Measurements from ENCODE around the gene ZNF536. TPM values are rescaled to one million over a fixed set of nuclear protein-coding genes. Genes with fewer than 3 reads are reported as not detected.

ZNF536 gene
- total RNA-seq, 2 experiments from 2014 or later: not detected

DNA sequence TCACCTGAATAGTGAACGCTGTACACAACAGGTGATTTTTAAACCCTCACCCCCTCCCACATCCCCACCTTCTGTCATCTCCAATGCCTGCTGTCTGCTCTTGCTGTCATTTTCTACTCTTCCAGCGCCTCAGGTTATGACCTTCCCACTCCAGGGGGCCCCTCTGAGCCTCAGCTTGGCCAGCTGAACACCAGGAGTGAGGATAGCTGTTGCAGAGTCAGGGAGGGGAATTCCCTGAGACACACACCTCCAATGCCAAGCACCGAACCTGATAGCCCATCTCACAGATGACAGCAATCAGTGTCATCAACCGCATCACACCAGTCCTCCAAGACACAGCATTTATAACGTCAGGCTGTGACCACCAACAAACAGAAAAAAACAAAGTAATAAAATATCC is 193.5 kb downstream of the ZNF536 start:
- Mint-ChIP-seq H3K36me3 (ENCODE audit: low read depth) (no peaks in the 10 kb centered on the region), H3K27ac (no peak overlapping the region), H3K9me3 (no peaks in the 10 kb centered on the region), H3K4me3 (no peak overlapping the region), H3K4me1 (ENCODE audit: low read depth) (no peaks in the 10 kb centered on the region), H3K27me3 (ENCODE audit: low read depth) (peaks cover 1% of the 10 kb centered on the region)
- intact Hi-C loops (cut with micrococcal nuclease): no loop called here
- no peak for DNase-seq
- CTCF ChIA-PET: no interaction called here

DNA sequence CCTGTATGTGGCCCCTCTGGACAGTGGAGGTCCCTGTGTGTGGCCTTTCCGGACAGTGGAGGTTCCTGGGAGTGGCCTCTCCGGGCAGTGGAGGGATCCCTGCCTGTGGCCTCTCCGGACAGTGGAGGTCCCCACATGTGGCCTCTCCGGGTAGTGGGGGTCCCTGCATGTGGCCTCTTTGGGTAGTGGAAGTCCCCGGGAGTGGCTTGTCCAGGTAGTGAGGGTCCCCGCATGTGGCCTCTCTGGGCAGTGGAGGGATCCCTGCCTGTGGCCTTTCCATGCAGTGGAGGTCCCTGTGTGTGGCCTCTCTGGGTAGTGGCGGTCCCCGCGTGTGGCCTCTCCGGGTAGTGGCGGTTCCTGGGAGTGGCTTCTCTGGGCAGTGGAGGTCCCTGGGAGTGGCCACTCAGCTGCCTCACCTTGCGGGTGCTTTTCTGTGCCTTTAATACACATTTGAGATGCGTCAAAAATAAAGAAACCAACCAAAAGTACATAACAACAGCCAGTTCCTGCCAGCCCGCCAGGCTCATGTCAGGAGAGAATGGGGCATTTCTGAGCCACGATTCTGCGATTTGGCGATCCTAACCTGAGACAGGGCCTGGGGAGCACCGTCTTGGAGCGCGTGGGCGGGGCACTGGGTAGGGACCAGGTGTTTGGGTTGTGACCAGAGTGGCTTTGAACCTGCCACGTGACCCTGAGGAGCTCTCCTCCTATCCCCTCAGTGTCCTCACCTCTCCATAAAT is 194.7 kb downstream of the ZNF536 start:
- H3K9me3 Mint-ChIP-seq: no peaks in the 10 kb centered on the region
- intact Hi-C loops (cut with micrococcal nuclease): no loop called here
- no peaks in the 10 kb centered on the region for H3K36me3 Mint-ChIP-seq (ENCODE audit: low read depth)
- CTCF ChIA-PET: no interaction called here
- H3K4me1 Mint-ChIP-seq (ENCODE audit: low read depth): no peaks in the 10 kb centered on the region
- no peak for DNase-seq
- H3K4me3 Mint-ChIP-seq: no peak overlapping the region
- no peak overlapping the region for H3K27ac Mint-ChIP-seq
- H3K27me3 Mint-ChIP-seq (ENCODE audit: low read depth): no peaks in the 10 kb centered on the region

DNA sequence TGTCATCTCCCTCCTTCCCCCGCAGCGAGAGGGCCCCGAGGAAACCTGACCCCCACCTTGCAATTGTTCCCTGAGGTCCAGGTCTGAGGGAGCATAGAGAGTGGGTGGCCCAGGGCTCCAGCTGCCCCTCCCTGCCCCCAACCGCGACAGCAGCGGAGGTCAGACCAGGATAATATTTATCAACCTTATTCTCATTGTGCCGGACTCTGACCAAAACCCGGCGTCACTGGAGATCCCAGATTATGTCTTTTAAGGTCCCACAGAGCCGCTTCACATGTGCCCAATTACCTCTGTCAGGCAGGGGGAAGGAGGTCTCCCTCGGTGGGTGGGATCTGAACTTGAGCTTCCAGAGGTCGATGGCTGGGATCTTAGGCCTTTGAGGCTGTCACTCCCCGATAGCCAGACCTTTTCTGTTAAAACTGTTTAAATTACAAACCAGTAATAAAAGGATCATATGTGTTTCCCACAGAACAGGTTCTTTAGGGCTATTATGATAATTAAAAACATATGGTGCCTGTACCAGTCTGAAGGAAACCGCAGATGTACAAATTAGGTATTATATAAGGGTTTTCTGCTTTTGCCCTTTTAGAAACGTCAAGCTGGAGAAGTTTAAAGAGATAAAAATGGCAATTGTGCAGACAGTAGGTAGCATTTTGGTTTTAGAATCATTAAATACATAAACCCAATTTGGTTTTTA is 195.5 kb downstream of the ZNF536 start:
- intact Hi-C loops (cut with micrococcal nuclease): no loop called here
- H3K4me3 Mint-ChIP-seq: no peak overlapping the region
- CTCF ChIA-PET: no interaction called here

DNA sequence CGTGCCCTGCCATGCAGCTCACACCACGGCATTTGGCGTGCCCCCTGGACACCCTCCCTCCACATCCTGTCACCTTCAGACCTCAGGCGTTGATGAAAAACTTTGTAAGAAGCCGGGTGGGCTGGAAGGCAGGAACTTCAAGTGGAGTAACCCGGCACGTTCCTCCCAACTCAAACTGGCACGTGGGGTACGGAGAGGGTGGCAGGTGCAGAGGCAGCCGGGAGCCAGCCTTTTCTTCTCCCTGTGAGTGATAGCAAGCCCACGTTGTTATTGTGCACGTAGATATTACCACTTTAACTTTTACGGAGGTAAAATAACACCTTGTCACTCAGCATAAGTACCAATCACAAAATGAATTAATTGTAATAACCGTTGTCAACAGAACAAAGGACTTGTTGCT is 198.0 kb downstream of the ZNF536 start:
- intact Hi-C loops (cut with micrococcal nuclease): no loop called here
- no peak overlapping the region for H3K27ac Mint-ChIP-seq
- CTCF ChIA-PET: interaction anchor here (0.7 kb wide), 1 partner anchor 1740 kb away, joined by 3 read pairs; no protein-coding TSS in a partner anchor
- no peaks in the 10 kb centered on the region for H3K27me3 Mint-ChIP-seq (ENCODE audit: low read depth)
- H3K9me3 Mint-ChIP-seq: no peaks in the 10 kb centered on the region
- H3K4me1 Mint-ChIP-seq (ENCODE audit: low read depth): no peaks in the 10 kb centered on the region
- H3K36me3 Mint-ChIP-seq (ENCODE audit: low read depth): no peaks in the 10 kb centered on the region
- no peak for DNase-seq
- no peak overlapping the region for H3K4me3 Mint-ChIP-seq

More for the DNA sequence above, 195.5 kb downstream of the ZNF536 start:
- Mint-ChIP-seq H3K27ac (no peak overlapping the region), H3K9me3 (no peaks in the 10 kb centered on the region), H3K27me3 (ENCODE audit: low read depth) (no peaks in the 10 kb centered on the region), H3K4me1 (ENCODE audit: low read depth) (no peaks in the 10 kb centered on the region), H3K36me3 (ENCODE audit: low read depth) (no peaks in the 10 kb centered on the region)
- no peak for DNase-seq

- no peaks in the 10 kb centered on the region for H3K4me1 Mint-ChIP-seq (ENCODE audit: low read depth)
- peaks cover 8% of the 10 kb centered on the region for H3K27me3 Mint-ChIP-seq (ENCODE audit: low read depth)
- DNase-seq: no peak
- H3K36me3 Mint-ChIP-seq (ENCODE audit: low read depth): no peaks in the 10 kb centered on the region
- CTCF ChIA-PET: no interaction called here
- no peak overlapping the region for H3K4me3 Mint-ChIP-seq
- intact Hi-C loops (cut with micrococcal nuclease): no loop called here
- H3K27ac Mint-ChIP-seq: no peak overlapping the region
- H3K9me3 Mint-ChIP-seq: no peaks in the 10 kb centered on the region
Measured at GRCh38 chr19:30577551-30578105, 205.4 kb downstream of the ZNF536 start.

DNA sequence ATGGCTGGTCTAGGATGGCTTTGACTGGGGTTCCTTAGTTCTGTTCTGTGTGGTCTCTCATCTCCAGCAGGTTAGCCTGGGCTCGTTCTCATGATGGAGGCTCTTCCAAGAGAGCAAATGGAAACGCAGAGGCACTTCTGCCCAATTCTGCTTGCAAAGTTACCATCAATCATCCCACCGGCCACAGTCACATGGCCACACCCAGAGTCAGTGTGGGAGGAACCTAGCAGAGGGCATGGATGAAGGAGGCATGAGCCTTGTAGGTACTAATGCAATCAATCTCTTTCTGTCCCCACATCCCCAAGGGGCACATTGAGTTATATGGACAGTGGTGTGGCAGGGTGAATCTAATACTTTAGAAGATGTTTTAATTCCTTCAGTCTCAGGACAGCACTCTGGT is 207.2 kb downstream of the ZNF536 start:
- CTCF ChIA-PET: no interaction called here
- no peak for DNase-seq
- H3K9me3 Mint-ChIP-seq: no peaks in the 10 kb centered on the region
- H3K4me3 Mint-ChIP-seq: no peak overlapping the region
- intact Hi-C loops (cut with micrococcal nuclease): no loop called here
- peaks cover 8% of the 10 kb centered on the region for H3K27me3 Mint-ChIP-seq (ENCODE audit: low read depth)
- H3K4me1 Mint-ChIP-seq (ENCODE audit: low read depth): no peaks in the 10 kb centered on the region
- no peaks in the 10 kb centered on the region for H3K36me3 Mint-ChIP-seq (ENCODE audit: low read depth)
- no peak overlapping the region for H3K27ac Mint-ChIP-seq

GRCh38 chr19:30580673-30581072 is 208.5 kb downstream of the ZNF536 start:
- Mint-ChIP-seq H3K4me3 (no peak overlapping the region), H3K27me3 (ENCODE audit: low read depth) (peaks cover 8% of the 10 kb centered on the region), H3K27ac (no peak overlapping the region), H3K4me1 (ENCODE audit: low read depth) (no peaks in the 10 kb centered on the region), H3K9me3 (no peaks in the 10 kb centered on the region), H3K36me3 (ENCODE audit: low read depth) (no peaks in the 10 kb centered on the region)
- no peak for DNase-seq
- CTCF ChIA-PET: interaction anchor here (0.6 kb wide), 1 partner anchor 528 kb away, joined by 3 read pairs; no protein-coding TSS in a partner anchor
- intact Hi-C loops (cut with micrococcal nuclease): no loop called here

GRCh38 chr19:30584090-30584489 is 211.9 kb downstream of the ZNF536 start:
- H3K27me3 Mint-ChIP-seq (ENCODE audit: low read depth): peaks cover 5% of the 10 kb centered on the region
- H3K4me3 Mint-ChIP-seq: no peak overlapping the region
- H3K36me3 Mint-ChIP-seq (ENCODE audit: low read depth): no peaks in the 10 kb centered on the region
- H3K27ac Mint-ChIP-seq: no peak overlapping the region
- no peaks in the 10 kb centered on the region for H3K4me1 Mint-ChIP-seq (ENCODE audit: low read depth)
- CTCF ChIA-PET: no interaction called here
- no peaks in the 10 kb centered on the region for H3K9me3 Mint-ChIP-seq
- DNase-seq: no peak
- intact Hi-C loops (cut with micrococcal nuclease): no loop called here

DNA sequence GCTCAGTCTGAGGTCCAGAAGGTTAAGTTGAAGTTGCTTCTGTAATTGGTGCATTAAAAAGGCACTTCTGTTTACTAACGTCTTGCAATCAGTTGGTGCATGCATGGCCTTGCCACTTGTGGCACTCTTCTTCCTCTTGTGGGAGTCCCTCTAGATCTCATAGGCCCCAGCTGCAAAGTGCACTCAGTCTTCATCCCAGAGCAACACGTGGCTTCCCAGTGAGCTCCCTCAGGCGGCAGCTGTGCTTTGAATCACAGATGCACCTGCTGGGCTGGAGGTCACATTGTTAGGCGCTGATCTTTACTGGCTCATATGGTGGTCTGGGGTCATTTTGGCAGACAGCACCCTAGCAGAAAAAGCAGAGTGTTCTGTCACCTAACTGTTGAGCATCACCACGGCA is 215.7 kb downstream of the ZNF536 start:
- no peak overlapping the region for H3K27ac Mint-ChIP-seq
- H3K9me3 Mint-ChIP-seq: no peaks in the 10 kb centered on the region
- CTCF ChIA-PET: no interaction called here
- no peak for DNase-seq
- H3K4me3 Mint-ChIP-seq: no peak overlapping the region
- no peaks in the 10 kb centered on the region for H3K27me3 Mint-ChIP-seq (ENCODE audit: low read depth)
- H3K36me3 Mint-ChIP-seq (ENCODE audit: low read depth): no peaks in the 10 kb centered on the region
- intact Hi-C loops (cut with micrococcal nuclease): no loop called here
- H3K4me1 Mint-ChIP-seq (ENCODE audit: low read depth): no peaks in the 10 kb centered on the region

DNA sequence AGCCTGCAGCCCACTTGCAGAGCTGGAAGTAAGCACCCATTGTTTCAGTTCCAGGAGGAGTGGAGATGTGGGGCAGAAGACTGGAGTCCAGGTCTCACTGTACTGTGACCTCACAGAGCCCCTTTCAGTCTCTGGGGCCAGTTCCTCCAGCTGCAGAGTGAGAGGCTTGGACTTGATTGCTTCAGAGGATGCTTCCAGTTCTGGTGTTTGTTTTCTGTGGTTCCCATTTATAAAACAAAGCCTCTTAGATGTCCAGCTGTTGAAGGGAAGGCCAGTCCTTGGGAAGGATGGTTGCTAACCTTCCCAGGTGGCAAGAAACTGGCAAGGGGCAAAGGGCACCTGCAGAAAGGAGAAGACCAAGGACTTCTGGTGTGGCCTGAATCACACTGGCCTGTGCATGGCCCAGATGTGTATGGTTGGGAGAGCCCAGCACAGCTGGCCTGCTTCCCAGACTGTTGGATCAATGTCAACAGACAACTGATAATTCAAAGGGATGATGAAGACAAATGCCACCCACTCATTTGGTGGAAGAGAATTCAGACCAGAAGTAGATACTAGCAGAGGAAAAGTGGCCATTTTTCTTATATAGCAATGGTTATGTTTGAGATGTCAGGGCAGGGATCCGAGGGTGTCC is 218.5 kb downstream of the ZNF536 start:
- Mint-ChIP-seq H3K4me3 (no peak overlapping the region), H3K36me3 (ENCODE audit: low read depth) (no peaks in the 10 kb centered on the region), H3K27ac (no peak overlapping the region), H3K4me1 (ENCODE audit: low read depth) (no peaks in the 10 kb centered on the region), H3K27me3 (ENCODE audit: low read depth) (no peaks in the 10 kb centered on the region), H3K9me3 (no peaks in the 10 kb centered on the region)
- intact Hi-C loops (cut with micrococcal nuclease): no loop called here
- CTCF ChIA-PET: interaction anchor here (0.6 kb wide), 1 partner anchor 358 kb away, joined by 4 read pairs; no protein-coding TSS in a partner anchor
- DNase-seq: no peak

GRCh38 chr19:30593356-30593755 is 221.2 kb downstream of the ZNF536 start:
- Mint-ChIP-seq H3K9me3 (no peaks in the 10 kb centered on the region), H3K36me3 (ENCODE audit: low read depth) (no peaks in the 10 kb centered on the region), H3K27me3 (ENCODE audit: low read depth) (peaks cover 4% of the 10 kb centered on the region), H3K27ac (no peak overlapping the region), H3K4me3 (no peak overlapping the region), H3K4me1 (ENCODE audit: low read depth) (no peaks in the 10 kb centered on the region)
- CTCF ChIA-PET: no interaction called here
- DNase-seq: no peak
- intact Hi-C loops (cut with micrococcal nuclease): no loop called here

DNA sequence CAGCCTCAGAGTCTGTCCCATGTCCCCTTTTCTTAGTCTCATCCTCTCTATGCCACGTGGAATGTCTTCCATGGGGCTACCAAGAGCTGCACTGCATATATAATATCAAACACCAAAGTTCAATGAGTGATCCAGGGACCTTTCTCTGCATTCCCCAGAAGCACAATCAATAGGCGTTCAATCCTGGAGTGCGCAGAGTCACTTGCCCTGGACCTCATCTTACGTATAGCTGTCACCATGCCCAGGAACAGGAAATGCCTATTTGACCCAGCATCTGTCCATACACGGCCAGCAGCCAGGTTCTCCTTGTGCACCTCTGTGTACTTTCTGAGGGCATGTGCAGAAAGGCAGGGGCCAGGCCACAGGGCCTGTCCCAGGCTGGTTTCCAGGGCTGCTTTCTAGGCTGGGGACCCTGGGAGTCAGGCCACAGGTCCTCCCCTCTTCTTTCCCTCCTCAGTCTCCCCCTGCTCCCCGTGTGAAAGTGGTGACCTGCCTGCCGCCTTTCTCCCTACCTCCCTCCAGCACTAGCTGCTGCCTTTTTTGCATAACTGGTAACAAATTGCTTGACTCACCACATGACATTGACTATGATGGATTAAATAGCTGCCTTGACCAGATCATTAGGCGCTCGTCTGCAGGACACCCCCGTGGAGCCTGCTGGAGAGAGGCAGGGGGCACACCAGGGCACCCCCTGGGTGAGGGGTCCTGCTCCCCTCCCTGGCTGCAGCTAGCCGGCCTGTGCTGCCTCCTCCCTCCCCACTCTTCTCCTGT is 222.0 kb downstream of the ZNF536 start:
- Mint-ChIP-seq H3K27ac (no peak overlapping the region), H3K9me3 (no peaks in the 10 kb centered on the region), H3K4me1 (ENCODE audit: low read depth) (no peaks in the 10 kb centered on the region), H3K36me3 (ENCODE audit: low read depth) (no peaks in the 10 kb centered on the region), H3K27me3 (ENCODE audit: low read depth) (peaks cover 4% of the 10 kb centered on the region), H3K4me3 (no peak overlapping the region)
- no peak for DNase-seq
- CTCF ChIA-PET: no interaction called here
- intact Hi-C loops (cut with micrococcal nuclease): no loop called here
